Caco-2 (cell line): ENCODE measurements around the gene MID1. TPM values are rescaled to one million over a fixed set of nuclear protein-coding genes. Genes with fewer than 3 reads are reported as not detected.
"Not testable (repeated sequence)": the region's sequence is repeated elsewhere in the genome, so short reads cannot be mapped to it uniquely, and the experiment has no call there.

Experiments used
- BruUV-seq: library from RNA; stranded (reverse); fragments of 400-500 nt; replicated peaks from 2 replicates; lab custom pipeline; 2021; lab: Mats Ljungman, UMichigan
- CTCF ChIA-PET: fragments of 300-600 bp; sonication (Branson Sonifier 250); formaldehyde crosslinking; loops from one replicate; lab custom pipeline; 2022; ENCODE audit warnings: antibody characterized with exemption; lab: Charles Lee
- POLR2A ChIA-PET: fragments of 300-600 bp; sonication (Branson Sonifier 250); formaldehyde crosslinking; loops from one replicate; lab custom pipeline; 2022; ENCODE audit warnings: antibody characterized with exemption; lab: Charles Lee
- DNase-seq, 2 experiments: peaks; one replicate each; pipeline versions ENCODE4 v3.0.0 to v3.0.0-alpha.2; 2020 to 2022
- H3K27me3 ChIP-seq: replicated peaks from 2 replicates; pipeline ENCODE4 v1.6.0; 2011; ENCODE audit warnings: low read length; ENCODE audit not compliant: control insufficient read depth, insufficient read depth
- H3K36me3 ChIP-seq: 2 replicates; pipeline ENCODE4 v1.5.1; 2011; ENCODE audit warnings: low read length; ENCODE audit not compliant: control insufficient read depth, insufficient read depth
- H3K4me1 ChIP-seq: fragments of 250-450 bp; sonication (Bioruptor Pico); 2 replicates; pipeline ENCODE4 v1.5.1; 2020; ENCODE audit warnings: mild to moderate bottlenecking
- H3K4me3 ChIP-seq: 2 replicates; pipeline ENCODE4 v1.5.1; 2011; ENCODE audit warnings: low read depth, mild to moderate bottlenecking, control low read depth, low read length
- H3K9me3 ChIP-seq: fragments of 250-450 bp; sonication (Bioruptor Pico); 2 replicates; pipeline ENCODE4 v1.5.1; 2020; ENCODE audit warnings: mild to moderate bottlenecking, moderate library complexity
- H3K27ac Mint-ChIP-seq: one replicate; pipeline ENCODE4 v1.8.0; 2022; ENCODE audit warnings: mixed read lengths; ENCODE audit not compliant: unreplicated experiment
- H3K27me3 Mint-ChIP-seq: one replicate; pipeline ENCODE4 v1.8.0; 2022; ENCODE audit warnings: mixed read lengths; ENCODE audit not compliant: insufficient read depth, unreplicated experiment
- H3K36me3 Mint-ChIP-seq: one replicate; pipeline ENCODE4 v1.8.0; 2022; ENCODE audit warnings: mild to moderate bottlenecking, mixed read lengths; ENCODE audit not compliant: insufficient read depth, unreplicated experiment
- H3K4me1 Mint-ChIP-seq: one replicate; pipeline ENCODE4 v1.8.0; 2022; ENCODE audit warnings: low read depth, mixed read lengths; ENCODE audit not compliant: unreplicated experiment
- H3K4me3 Mint-ChIP-seq: one replicate; pipeline ENCODE4 v1.8.0; 2022; ENCODE audit warnings: mild to moderate bottlenecking, moderate library complexity, mixed read lengths; ENCODE audit not compliant: unreplicated experiment
- H3K9me3 Mint-ChIP-seq: one replicate; pipeline ENCODE4 v1.8.0; 2022; ENCODE audit warnings: mixed read lengths; ENCODE audit not compliant: unreplicated experiment
- intact Hi-C: fragments of 100-400 bp; cut with micrococcal nuclease; formaldehyde crosslinking; loops from one replicate; pipeline ENCODE4 v1.10.0; 2022; ENCODE audit not compliant: unreplicated experiment
- total RNA-seq: library from RNA; stranded (reverse); gene quantifications from 2 replicates; pipeline ENCODE4 v1.2.3, GENCODE V29; 2022
- TF ChIP-seq, protein P1 (sequence below), 2 experiments: fragments of 200-600 bp in 1 of 2; IDR thresholded peaks; 1 replicate in 1 of 2; 2 replicates in 1 of 2; pipeline versions ENCODE4 v1.5.1 to v1.8.0; 2011 to 2022; ENCODE audit warnings: antibody characterized with exemption in 1 of 2, control low read depth in 1 of 2, inconsistent platforms in 1 of 2, low read depth in 1 of 2, low read length in 1 of 2, mild to moderate bottlenecking in 1 of 2, moderate library complexity in 1 of 2; ENCODE audit not compliant: insufficient read depth in 1 of 2, severe bottlenecking in 1 of 2, unreplicated experiment in 1 of 2

MID1 gene
- total RNA-seq, 1 experiment from 2014 or later, result 61.3 TPM

DNA sequence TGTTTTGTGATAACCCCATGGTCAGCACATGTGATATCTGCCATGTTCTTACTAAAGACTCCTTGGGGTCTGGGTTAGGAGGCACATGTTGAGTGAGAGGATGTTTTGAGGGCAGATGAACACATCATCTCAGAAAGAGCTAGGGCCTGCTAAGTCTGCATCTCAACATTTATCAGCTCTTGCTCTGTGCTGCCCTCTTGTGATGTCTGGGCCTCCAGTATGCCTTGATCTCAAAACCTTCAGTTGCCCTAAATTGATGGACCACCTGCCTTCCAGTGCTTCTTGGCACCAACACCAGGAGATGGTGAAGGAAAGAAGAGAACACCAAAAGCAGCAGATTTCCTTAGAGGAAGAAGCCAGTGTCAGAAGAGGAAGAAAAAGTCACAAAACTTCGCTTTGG, 22.5 kb downstream of the MID1 start:
- no TSS peak for BruUV-seq
- no peak overlapping the region for H3K4me3 Mint-ChIP-seq
- H3K36me3 Mint-ChIP-seq, result peaks cover 10% of the 10 kb centered on the region
- DNase-seq, result peak in 1 of 2 experiments; percentile 36
- intact Hi-C loops, result no loop called here
- TF ChIP-seq, protein P1, sequence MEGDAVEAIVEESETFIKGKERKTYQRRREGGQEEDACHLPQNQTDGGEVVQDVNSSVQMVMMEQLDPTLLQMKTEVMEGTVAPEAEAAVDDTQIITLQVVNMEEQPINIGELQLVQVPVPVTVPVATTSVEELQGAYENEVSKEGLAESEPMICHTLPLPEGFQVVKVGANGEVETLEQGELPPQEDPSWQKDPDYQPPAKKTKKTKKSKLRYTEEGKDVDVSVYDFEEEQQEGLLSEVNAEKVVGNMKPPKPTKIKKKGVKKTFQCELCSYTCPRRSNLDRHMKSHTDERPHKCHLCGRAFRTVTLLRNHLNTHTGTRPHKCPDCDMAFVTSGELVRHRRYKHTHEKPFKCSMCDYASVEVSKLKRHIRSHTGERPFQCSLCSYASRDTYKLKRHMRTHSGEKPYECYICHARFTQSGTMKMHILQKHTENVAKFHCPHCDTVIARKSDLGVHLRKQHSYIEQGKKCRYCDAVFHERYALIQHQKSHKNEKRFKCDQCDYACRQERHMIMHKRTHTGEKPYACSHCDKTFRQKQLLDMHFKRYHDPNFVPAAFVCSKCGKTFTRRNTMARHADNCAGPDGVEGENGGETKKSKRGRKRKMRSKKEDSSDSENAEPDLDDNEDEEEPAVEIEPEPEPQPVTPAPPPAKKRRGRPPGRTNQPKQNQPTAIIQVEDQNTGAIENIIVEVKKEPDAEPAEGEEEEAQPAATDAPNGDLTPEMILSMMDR (IDR thresholded peaks at IDR 0.05; ENCODE audit: insufficient read depth in 1 of 2, low read depth in 1 of 2, low read length in 1 of 2, severe bottlenecking in 1 of 2, unreplicated experiment in 1 of 2), result peak in 1 of 2 experiments; percentile 51
- Histone ChIP-seq H3K9me3 (no peaks in the 10 kb centered on the region), H3K4me3 (no peak overlapping the region), H3K36me3 (no peaks in the 10 kb centered on the region), H3K27me3 (no peaks in the 10 kb centered on the region), H3K4me1 (peaks cover 4% of the 10 kb centered on the region; the same call in 1 of the 2 replicates)
- no peaks in the 10 kb centered on the region for H3K9me3 Mint-ChIP-seq
- no peaks in the 10 kb centered on the region for H3K27me3 Mint-ChIP-seq
- H3K27ac Mint-ChIP-seq, result no peak overlapping the region
- peaks cover 9% of the 10 kb centered on the region for H3K4me1 Mint-ChIP-seq
- ChIA-PET CTCF (interaction anchor here (0.5 to 1.3 kb wide), 3 partner anchors 9 to 38 kb away, joined by 3 to 4 read pairs (median 4); no protein-coding TSS in a partner anchor), POLR2A (no interaction called here)

GRCh38 chrX:10591363-10592335, 28.7 kb downstream of the MID1 start:
- no peaks in the 10 kb centered on the region for H3K36me3 ChIP-seq
- Mint-ChIP-seq H3K4me3 (no peak overlapping the region), H3K4me1 (peaks cover 13% of the 10 kb centered on the region), H3K27ac (peak overlapping the region; percentile 53), H3K36me3 (peaks cover 28% of the 10 kb centered on the region), H3K9me3 (peaks cover 9% of the 10 kb centered on the region), H3K27me3 (no peaks in the 10 kb centered on the region)
- ChIA-PET CTCF (no interaction called here), POLR2A (interaction anchor here (0.7 kb wide), 1 partner anchor 9 kb away, joined by 3 read pairs; no protein-coding TSS in a partner anchor)
- H3K4me3 ChIP-seq, result no peak overlapping the region
- no peaks in the 10 kb centered on the region for H3K27me3 ChIP-seq
- no TSS peak for BruUV-seq
- TF ChIP-seq, protein P1 (IDR thresholded peaks at IDR 0.05; ENCODE audit: insufficient read depth in 1 of 2, low read depth in 1 of 2, low read length in 1 of 2, severe bottlenecking in 1 of 2, unreplicated experiment in 1 of 2), result no peak
- intact Hi-C loops, result loop anchor here (5.0 kb wide), 1 partner anchor 44 kb away; no protein-coding TSS in a partner anchor
- no peak for DNase-seq
- peaks cover 14% of the 10 kb centered on the region; the same call in 1 of the 2 replicates for H3K4me1 ChIP-seq
- no peaks in the 10 kb centered on the region for H3K9me3 ChIP-seq

- Mint-ChIP-seq H3K27ac (peak overlapping the region; percentile 91), H3K4me3 (peak overlapping the region; percentile 89), H3K4me1 (peaks cover 13% of the 10 kb centered on the region), H3K36me3 (peaks cover 44% of the 10 kb centered on the region)
- H3K4me1 ChIP-seq, result peaks cover 14% of the 10 kb centered on the region; the same call in 1 of the 2 replicates
- not testable (repeated sequence) for H3K27me3 Mint-ChIP-seq, H3K9me3 ChIP-seq, BruUV-seq, H3K27me3 ChIP-seq, H3K36me3 ChIP-seq, H3K9me3 Mint-ChIP-seq
- ChIA-PET CTCF (interaction anchor here (0.7 kb wide), 1 partner anchor 29 kb away, joined by 3 read pairs; no protein-coding TSS in a partner anchor), POLR2A (interaction anchor here (0.7 kb wide), 1 partner anchor 11 kb away, joined by 4 read pairs; no protein-coding TSS in a partner anchor)
- intact Hi-C loops, result loop anchor here (1.0 to 5.0 kb wide), 2 partner anchors 8 to 42 kb away; no protein-coding TSS in a partner anchor
- peak; percentile 60 to 68 for DNase-seq
- H3K4me3 ChIP-seq, result peak overlapping the region; percentile 33
Observed at GRCh38 chrX:10589787-10590186, 30.6 kb downstream of the MID1 start.
